GM12878 (cell line): ENCODE measurements around the gene KRTAP10-2. TPM values are rescaled to one million over a fixed set of nuclear protein-coding genes. Genes with fewer than 3 reads are reported as not detected.

Experiments used
- ATAC-seq: fragments of 200-7000 bp; cut with Tn5 transposase; 3 replicates; pipeline ENCODE4 v1.9.1; 2020; ENCODE audit warnings: mild to moderate bottlenecking, moderate library complexity
- BruUV-seq: library from RNA; stranded (reverse); fragments of 400-500 nt; replicated peaks from 2 replicates; lab custom pipeline; 2021; lab: Mats Ljungman, UMichigan
- CTCF ChIA-PET: fragments of 300-600 bp; sonication (Branson Sonifier 250); formaldehyde crosslinking; extraction: SDS; loops from one replicate; lab custom pipeline; 2021; ENCODE audit warnings: inconsistent platforms; lab: Yijun Ruan, JAX
- POLR2A ChIA-PET: fragments of 350-600 bp; formaldehyde crosslinking; extraction: SDS; loops from one replicate; lab custom pipeline; 2021; ENCODE audit warnings: inconsistent platforms; lab: Charles Lee
- RAD21 ChIA-PET: fragments of 300-600 bp; sonication (Branson Sonifier 250); formaldehyde crosslinking; loops from one replicate; lab custom pipeline; 2023; ENCODE audit warnings: antibody characterized with exemption; ENCODE audit not compliant: unreplicated experiment; lab: Charles Lee
- SMC1A ChIA-PET: fragments of 300-600 bp; sonication (Branson Sonifier 250); formaldehyde crosslinking; loops from one replicate; lab custom pipeline; 2023; ENCODE audit not compliant: unreplicated experiment, uncharacterized antibody; lab: Charles Lee
- DNase-seq: peaks from one replicate; pipeline ENCODE4 v3.0.0-alpha.2; 2011; ENCODE audit warnings: low read depth, low spot score
- FAIRE-seq: peaks from 3 replicates; lab custom pipeline; 2011; peaks lifted over from hg19 to GRCh38; lab: Jason Lieb, UNC
- H2AFZ ChIP-seq: 2 replicates; pipeline ENCODE4 v1.6.0; 2011; ENCODE audit warnings: low read depth, low read length, control low read depth; ENCODE audit not compliant: control insufficient read depth
- H3K27ac ChIP-seq: 2 replicates; pipeline ENCODE4 v1.5.1; 2011; ENCODE audit warnings: control low read depth; ENCODE audit not compliant: control insufficient read depth, insufficient read depth
- H3K27me3 ChIP-seq, 2 experiments: replicated peaks in 1 of 2; 2 replicates each; pipeline versions ENCODE4 v1.6.0 to v1.6.1; 2011; ENCODE audit warnings: low read length in 1 of 2; ENCODE audit not compliant: control insufficient read depth in 2 of 2, insufficient read depth in 2 of 2
- H3K36me3 ChIP-seq, 2 experiments: 2 replicates each; pipeline ENCODE4 v1.5.1; 2011; ENCODE audit warnings: low read length in 1 of 2; ENCODE audit not compliant: control insufficient read depth in 2 of 2, insufficient read depth in 2 of 2
- H3K4me1 ChIP-seq: 2 replicates; pipeline ENCODE4 v1.6.1; 2011; ENCODE audit warnings: mild to moderate bottlenecking, low read length, moderate library complexity, mixed read lengths; ENCODE audit not compliant: control insufficient read depth, insufficient read depth
- H3K4me2 ChIP-seq: 2 replicates; pipeline ENCODE4 v1.6.0; 2011; ENCODE audit warnings: control low read depth; ENCODE audit not compliant: control insufficient read depth, insufficient read depth
- H3K4me3 ChIP-seq: fragments of 200-600 bp; sonication (generic); 2 replicates; pipeline ENCODE4 v1.5.1; 2016
- H3K79me2 ChIP-seq: 2 replicates; pipeline ENCODE4 v1.6.0; 2011; ENCODE audit warnings: low read length; ENCODE audit not compliant: control insufficient read depth, insufficient read depth
- H3K9ac ChIP-seq: 2 replicates; pipeline ENCODE4 v1.8.0; 2011; ENCODE audit warnings: low read length, control low read depth, mixed read lengths; ENCODE audit not compliant: control insufficient read depth, insufficient read depth
- H3K9me3 ChIP-seq: replicated peaks from 3 replicates; pipeline ENCODE4 v1.5.1; 2011; ENCODE audit warnings: mild to moderate bottlenecking, low read length; ENCODE audit not compliant: control insufficient read depth, insufficient read depth
- H4K20me1 ChIP-seq: 2 replicates; pipeline ENCODE4 v1.6.0; 2011; ENCODE audit not compliant: control insufficient read depth, insufficient read depth
- CEBPB ChIP-seq, 2 experiments: fragments of 150-350 bp in 1 of 2; IDR thresholded peaks; 2 replicates each; pipeline ENCODE4 v1.6.1; 2012 to 2014; ENCODE audit warnings: low read depth in 2 of 2, low read length in 2 of 2, borderline replicate concordance in 1 of 2, inconsistent platforms in 1 of 2
- CHD4 ChIP-seq: fragments of 200-600 bp; sonication (generic); IDR thresholded peaks from 2 replicates; pipeline ENCODE4 v1.6.1; 2016; ENCODE audit warnings: mild to moderate bottlenecking
- HDAC6 ChIP-seq: fragments of 200-600 bp; sonication (generic); IDR thresholded peaks from one replicate; pipeline ENCODE4 v1.8.0; 2017; ENCODE audit warnings: antibody characterized with exemption; ENCODE audit not compliant: unreplicated experiment
- POU2F2 ChIP-seq: IDR thresholded peaks from 3 replicates; pipeline ENCODE4 v1.6.1; 2011; ENCODE audit warnings: low read depth, mild to moderate bottlenecking, low read length, borderline replicate concordance
- SMC3 ChIP-seq: IDR thresholded peaks from 2 replicates; pipeline ENCODE4 v1.6.1; 2011; ENCODE audit warnings: low read length, improper control_type of control experiment, borderline replicate concordance
- SREBF1 ChIP-seq: IDR thresholded peaks from 2 replicates; pipeline ENCODE4 v1.6.1; 2012; ENCODE audit warnings: mild to moderate bottlenecking, low read length
- STAT1 ChIP-seq: fragments of 450-650 bp; conservative IDR thresholded peaks from 2 replicates; pipeline ENCODE4 v1.6.1; 2014; ENCODE audit warnings: antibody characterized with exemption, mild to moderate bottlenecking
- WGBS: methylation state at CpG from one replicate; pipeline ENCODE4 v1.1.6; 2016; ENCODE audit warnings: low lambda C conversion rate; ENCODE audit not compliant: insufficient replicate concordance, insufficient coverage; ENCODE audit errors: missing lambda C conversion rate; 5-methylcytosine and 5-hydroxymethylcytosine counted together
- in situ Hi-C: fragments of 300-500 bp; cut with MboI; formaldehyde crosslinking; loops from 9 replicates; pipeline ENCODE4 v1.14.3; 2018; ENCODE audit warnings: mixed read lengths
- intact Hi-C: fragments of 100-400 bp; cut with micrococcal nuclease; formaldehyde crosslinking; loops from one replicate; pipeline ENCODE4 v1.14.2; 2022; ENCODE audit not compliant: unreplicated experiment
- polyA plus RNA-seq, 11 experiments: library from polyadenylated mRNA; depleted of rRNA in 4 of 11; unstranded in 6 of 11; stranded (reverse) in 5 of 11; fragments of >200 nt; fragmentation: Nextera tagmentation in 4 of 11; fragmentation: Illumina TruSeq in 1 of 11; extraction: Ambion mirVana in 4 of 11; extraction: Trizol in 1 of 11; gene quantifications; 1 replicate in 1 of 11; 2 replicates in 10 of 11; pipeline versions ENCODE4 v1.2.1 to v1.2.3, GENCODE V29; 2011 to 2016; ENCODE audit warnings: inconsistent platforms in 2 of 11, missing spikeins in 2 of 11, low read depth in 1 of 11
- total RNA-seq, 4 experiments: library from RNA; depleted of rRNA in 3 of 4; stranded (reverse); fragments of >200 nt in 3 of 4; fragmentation: Illumina TruSeq in 1 of 4; extraction: Trizol in 1 of 4; gene quantifications; 2 replicates each; pipeline versions ENCODE4 v1.2.1 to v1.2.3, GENCODE V29; 2013 to 2021
- TF ChIP-seq, protein P1 (sequence below): fragments of 450-650 bp; conservative IDR thresholded peaks from 2 replicates; pipeline ENCODE4 v1.6.1; 2017; ENCODE audit warnings: mild to moderate bottlenecking, moderate library complexity
- TF ChIP-seq, protein P2 (sequence below): fragments of 450-650 bp; IDR thresholded peaks from 2 replicates; pipeline ENCODE4 v1.6.1; 2017; ENCODE audit warnings: mild to moderate bottlenecking

Gene KRTAP10-2
- total and polyA plus RNA-seq, 10 of the 15 experiments (the other 5 are each of a cell fraction or from before 2014, with no cell fraction given): not detected

DNA sequence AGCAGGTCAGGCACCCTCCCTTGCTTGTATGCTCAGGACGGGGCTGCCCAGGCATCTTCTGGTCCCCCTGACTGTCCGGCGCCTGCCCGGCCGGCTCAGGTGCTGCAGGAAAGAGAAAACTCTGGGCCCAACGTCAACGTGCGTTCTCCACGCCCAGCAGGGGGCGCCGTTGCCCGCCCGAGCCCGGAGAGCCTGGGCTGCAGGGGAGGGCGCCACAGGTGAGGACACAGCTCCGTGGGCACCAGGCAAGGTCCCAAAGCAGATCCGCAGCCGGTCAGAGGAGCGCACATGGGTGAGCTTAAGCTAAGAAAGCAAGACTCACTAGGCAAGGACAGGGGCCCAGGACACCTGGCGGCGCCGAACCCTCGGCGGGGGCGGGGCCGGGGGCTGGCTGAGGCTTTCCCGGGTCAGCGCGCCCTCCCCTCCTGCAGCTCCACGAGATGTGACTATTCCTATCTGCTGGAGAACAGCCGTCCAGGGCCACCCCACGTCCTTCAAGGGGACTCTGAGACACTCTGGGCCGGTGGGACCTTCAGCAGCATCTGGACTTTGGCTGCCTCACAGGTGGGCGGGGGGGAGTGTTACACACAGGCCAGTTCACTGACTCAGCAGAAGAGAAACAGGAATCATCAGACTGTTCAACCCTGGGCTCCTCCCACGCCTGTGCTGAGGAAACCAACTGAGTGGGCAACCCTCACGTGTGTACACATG, 40.6 kb downstream of the KRTAP10-2 start (continued):
- no peak for TF ChIP-seq SREBF1
- no peak for TF ChIP-seq CEBPB (IDR thresholded peaks at IDR 0.05; ENCODE audit: borderline replicate concordance in 1 of 2, low read depth in 2 of 2, low read length in 2 of 2)
- TF ChIP-seq POU2F2: peak; percentile 44; the same call in 1 of the 3 replicates
- 0 out of 2 replicates have a peak, but pooled peaks have one; percentile 46 for TF ChIP-seq STAT1
- no peak for TF ChIP-seq HDAC6
- TF ChIP-seq CHD4: no peak
- TF ChIP-seq SMC3: peak; percentile 85

DNA sequence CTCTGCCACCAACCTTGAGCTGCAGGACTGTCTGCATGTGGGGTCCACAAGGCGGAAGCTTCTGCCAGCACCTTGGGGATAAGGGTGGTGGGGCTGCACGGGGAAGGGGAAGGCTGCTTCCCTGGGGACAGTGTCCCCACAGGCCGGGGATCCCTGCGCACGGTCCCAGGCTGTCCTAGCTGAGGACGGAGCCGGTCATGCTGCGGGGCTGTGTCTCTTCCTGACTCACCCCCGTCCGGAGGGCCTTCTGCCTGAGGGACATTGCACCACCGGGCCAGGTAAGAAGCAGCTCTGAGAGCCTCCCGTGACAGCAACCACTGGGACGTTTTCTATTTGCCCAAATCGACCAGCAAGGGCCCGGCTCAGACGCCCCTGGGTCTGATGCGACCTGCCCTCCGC, 41.2 kb downstream of the KRTAP10-2 start:
- no peak overlapping the region for H3K4me3 ChIP-seq
- TF ChIP-seq, protein P1, sequence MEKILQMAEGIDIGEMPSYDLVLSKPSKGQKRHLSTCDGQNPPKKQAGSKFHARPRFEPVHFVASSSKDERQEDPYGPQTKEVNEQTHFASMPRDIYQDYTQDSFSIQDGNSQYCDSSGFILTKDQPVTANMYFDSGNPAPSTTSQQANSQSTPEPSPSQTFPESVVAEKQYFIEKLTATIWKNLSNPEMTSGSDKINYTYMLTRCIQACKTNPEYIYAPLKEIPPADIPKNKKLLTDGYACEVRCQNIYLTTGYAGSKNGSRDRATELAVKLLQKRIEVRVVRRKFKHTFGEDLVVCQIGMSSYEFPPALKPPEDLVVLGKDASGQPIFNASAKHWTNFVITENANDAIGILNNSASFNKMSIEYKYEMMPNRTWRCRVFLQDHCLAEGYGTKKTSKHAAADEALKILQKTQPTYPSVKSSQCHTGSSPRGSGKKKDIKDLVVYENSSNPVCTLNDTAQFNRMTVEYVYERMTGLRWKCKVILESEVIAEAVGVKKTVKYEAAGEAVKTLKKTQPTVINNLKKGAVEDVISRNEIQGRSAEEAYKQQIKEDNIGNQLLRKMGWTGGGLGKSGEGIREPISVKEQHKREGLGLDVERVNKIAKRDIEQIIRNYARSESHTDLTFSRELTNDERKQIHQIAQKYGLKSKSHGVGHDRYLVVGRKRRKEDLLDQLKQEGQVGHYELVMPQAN: no peak
- TF ChIP-seq, protein P2, sequence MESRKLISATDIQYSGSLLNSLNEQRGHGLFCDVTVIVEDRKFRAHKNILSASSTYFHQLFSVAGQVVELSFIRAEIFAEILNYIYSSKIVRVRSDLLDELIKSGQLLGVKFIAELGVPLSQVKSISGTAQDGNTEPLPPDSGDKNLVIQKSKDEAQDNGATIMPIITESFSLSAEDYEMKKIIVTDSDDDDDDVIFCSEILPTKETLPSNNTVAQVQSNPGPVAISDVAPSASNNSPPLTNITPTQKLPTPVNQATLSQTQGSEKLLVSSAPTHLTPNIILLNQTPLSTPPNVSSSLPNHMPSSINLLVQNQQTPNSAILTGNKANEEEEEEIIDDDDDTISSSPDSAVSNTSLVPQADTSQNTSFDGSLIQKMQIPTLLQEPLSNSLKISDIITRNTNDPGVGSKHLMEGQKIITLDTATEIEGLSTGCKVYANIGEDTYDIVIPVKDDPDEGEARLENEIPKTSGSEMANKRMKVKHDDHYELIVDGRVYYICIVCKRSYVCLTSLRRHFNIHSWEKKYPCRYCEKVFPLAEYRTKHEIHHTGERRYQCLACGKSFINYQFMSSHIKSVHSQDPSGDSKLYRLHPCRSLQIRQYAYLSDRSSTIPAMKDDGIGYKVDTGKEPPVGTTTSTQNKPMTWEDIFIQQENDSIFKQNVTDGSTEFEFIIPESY: no peak
- FAIRE-seq: no peak
- WGBS: 43% methylated on average over 17 of the region's 18 CpGs
- H3K9me3 ChIP-seq: no peaks in the 10 kb centered on the region
- in situ Hi-C loops (no loop called here), intact Hi-C loops (loop anchor here (1.0 kb wide), 1 partner anchor 283 kb away; no protein-coding TSS in a partner anchor)
- peak; percentile 9 for ATAC-seq
- H3K27me3 ChIP-seq: no peaks in the 10 kb centered on the region; a peak in 1 of 4 replicates
- no TSS peak for BruUV-seq
- RAD21 ChIA-PET: interaction anchor here (1.2 to 1.6 kb wide), 3 partner anchors 232 to 417 kb away, joined by 6 to 17 read pairs (median 9); no protein-coding TSS in a partner anchor
- H3K9ac ChIP-seq: no peak overlapping the region
- H2AFZ ChIP-seq: no peak overlapping the region
- H3K36me3 ChIP-seq: no peaks in the 10 kb centered on the region
- SMC1A ChIA-PET: interaction anchor here (1.3 to 2.6 kb wide), 4 partner anchors 233 to 617 kb away, joined by 3 to 12 read pairs (median 8); no protein-coding TSS in a partner anchor
- no peak overlapping the region for H3K27ac ChIP-seq
- no peak for DNase-seq
- no peaks in the 10 kb centered on the region for H4K20me1 ChIP-seq
- no peaks in the 10 kb centered on the region for H3K79me2 ChIP-seq
- H3K4me1 ChIP-seq: no peaks in the 10 kb centered on the region
- peak overlapping the region; percentile 79 for H3K4me2 ChIP-seq
- POLR2A ChIA-PET: no interaction called here
- CTCF ChIA-PET: interaction anchor here (0.7 to 3.1 kb wide), 9 partner anchors 9 to 891 kb away, joined by 3 to 37 read pairs (median 5); partner anchors contain the start of gene UBE2G2
